GM18861 (cell line): ENCODE measurements around the gene USP5.
A peak's percentile ranks its signal among the peaks of the same experiment; 100 is the strongest.

ENCODE experiments used
- ATAC-seq: cut with Tn5 transposase; IDR thresholded peaks from one replicate; pipeline ENCODE4 v1.9.1; 2021; ENCODE audit not compliant: unreplicated experiment

USP5 gene

DNA sequence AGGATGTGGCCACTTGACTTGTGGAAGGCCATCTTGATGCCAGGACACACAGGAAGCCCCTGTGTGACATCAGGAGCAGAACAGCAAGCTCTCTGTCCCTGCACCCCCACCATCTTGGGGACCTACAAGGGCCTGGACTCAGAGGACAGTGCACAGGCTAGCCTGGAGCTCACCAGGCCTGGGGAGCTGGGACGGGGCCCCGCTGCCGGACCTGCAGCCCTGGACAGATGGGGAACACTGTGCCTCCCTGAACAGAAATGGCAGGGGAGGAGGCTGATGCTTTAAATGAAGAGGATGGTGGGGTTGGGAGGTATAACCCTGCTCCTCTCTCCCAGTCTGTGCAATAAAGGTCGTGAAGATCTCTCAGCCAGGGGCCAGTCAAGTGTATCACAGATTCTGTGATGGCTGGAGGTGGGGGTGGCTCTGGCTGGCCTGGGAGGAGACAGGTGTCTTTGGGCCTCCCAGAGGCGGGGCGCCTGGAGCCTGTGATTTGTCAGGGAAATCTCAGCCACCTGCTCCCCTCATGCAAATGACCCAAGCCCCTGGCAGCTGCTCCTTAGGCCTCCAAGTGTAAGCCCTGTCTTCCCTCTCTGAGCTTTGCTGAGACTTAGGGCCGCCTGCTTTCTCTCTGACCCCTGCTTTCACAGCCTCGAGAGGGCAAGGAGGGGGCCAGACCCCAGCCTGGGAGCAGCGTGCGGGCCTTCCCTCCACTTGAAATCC, 12.3 kb upstream of the USP5 start:
- ATAC-seq = no peak

DNA sequence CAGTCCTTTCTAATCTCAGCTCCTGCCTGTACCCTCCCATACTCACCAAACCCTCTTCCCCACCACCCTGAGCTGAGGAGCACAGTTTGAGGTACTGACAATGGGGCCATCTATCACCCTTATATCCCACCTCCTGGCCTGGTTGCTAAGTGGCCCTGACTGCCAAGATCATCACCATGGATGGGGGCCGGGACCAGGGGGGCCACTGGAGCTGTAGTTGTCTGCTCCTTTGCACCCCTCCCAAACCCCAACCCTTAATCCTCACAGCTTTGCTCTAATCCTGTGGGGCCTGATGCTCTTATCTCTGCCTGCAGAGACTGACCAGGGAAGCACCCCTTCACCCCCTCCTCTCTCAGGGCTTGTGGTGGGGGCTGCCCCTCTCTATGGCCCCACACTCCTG, 11.6 kb upstream of the USP5 start:
- ATAC-seq = no peak

DNA sequence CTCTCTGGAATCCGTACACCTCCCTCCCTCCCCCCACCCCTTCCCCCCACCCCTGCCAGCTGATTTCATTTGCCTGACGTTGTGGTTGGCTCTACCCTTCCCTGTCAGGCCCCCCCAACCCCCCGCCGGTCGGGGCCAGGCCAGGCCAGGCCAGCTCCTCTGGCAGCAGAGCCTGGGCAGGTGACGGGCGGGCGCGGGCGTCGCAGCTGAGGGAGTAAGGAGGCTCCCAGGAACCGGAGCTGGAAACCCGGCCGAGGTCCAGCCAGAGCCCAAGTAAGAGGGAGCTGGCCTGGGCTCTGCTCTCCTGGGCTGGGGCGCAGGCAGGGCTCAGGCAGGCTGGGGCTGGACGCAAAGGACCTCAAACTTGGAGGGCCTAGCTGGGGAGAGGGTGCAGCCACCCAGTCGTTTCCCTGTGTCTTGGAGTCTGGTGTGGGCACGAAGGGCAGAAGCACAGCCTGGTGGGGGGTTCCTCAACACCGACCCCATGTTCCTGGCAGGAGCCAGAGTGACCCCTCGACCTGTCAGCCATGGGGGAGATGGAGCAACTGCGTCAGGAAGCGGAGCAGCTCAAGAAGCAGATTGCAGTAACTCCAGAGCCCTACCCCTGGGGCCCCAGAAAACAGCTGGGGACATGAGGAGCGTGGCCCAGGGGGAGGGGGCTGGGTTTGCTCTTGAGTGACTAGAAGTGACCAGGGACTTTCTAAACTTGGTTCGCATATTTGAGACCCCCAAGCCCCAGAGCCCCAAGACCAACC, 11.0 kb upstream of the USP5 start, which contains the start of gene GNB3:
TSS of gene GNB3 (plus strand) at position 165 of the 755 bp plus-strand sequence. CDS start at position 528, 363 bp downstream.
- ATAC-seq = no peak

DNA sequence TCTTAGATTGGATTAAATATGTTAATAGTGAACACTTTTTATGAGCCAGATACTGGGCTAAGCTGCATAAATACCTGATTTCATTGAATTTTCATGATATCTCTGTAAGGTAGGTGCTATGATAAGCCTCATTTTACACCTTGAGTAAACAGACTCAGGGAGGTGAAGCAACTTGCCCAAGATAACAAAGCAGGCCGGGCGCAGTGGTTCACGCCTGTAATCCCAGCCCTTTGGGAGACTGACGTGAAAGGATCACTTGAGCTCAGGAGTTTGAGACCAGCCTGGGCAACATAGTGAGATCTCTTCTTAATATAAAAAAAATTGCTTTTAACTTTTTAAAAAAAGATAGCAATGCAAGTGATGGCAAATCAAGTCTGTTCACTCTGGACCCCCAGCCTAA, 9.9 kb upstream of the USP5 start:
- no peak for ATAC-seq

DNA sequence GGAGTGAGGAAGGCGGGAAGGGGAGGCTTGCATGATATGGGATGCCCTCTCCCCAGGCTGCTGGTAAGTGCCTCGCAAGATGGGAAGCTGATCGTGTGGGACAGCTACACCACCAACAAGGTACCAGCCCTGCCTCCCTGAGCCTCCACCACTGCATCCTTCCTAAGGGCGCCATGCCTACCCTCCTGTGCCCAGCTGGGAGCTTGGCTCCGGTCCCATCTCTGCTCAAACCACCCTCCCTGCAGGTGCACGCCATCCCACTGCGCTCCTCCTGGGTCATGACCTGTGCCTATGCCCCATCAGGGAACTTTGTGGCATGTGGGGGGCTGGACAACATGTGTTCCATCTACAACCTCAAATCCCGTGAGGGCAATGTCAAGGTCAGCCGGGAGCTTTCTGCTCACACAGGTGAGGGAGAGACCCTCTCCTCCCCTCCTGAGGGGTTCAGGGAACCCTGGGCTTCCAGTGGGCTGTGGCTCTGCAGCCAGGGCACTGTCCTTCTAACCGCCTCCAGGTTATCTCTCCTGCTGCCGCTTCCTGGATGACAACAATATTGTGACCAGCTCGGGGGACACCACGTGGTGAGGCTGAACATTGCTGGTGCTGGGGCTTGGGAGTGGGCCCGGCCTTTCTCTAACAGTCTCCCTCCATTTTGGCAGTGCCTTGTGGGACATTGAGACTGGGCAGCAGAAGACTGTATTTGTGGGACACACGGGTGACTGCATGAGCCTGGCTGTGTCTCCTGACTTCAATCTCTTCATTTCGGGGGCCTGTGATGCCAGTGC, 8.6 kb upstream of the USP5 start:
- ATAC-seq = no peak

DNA sequence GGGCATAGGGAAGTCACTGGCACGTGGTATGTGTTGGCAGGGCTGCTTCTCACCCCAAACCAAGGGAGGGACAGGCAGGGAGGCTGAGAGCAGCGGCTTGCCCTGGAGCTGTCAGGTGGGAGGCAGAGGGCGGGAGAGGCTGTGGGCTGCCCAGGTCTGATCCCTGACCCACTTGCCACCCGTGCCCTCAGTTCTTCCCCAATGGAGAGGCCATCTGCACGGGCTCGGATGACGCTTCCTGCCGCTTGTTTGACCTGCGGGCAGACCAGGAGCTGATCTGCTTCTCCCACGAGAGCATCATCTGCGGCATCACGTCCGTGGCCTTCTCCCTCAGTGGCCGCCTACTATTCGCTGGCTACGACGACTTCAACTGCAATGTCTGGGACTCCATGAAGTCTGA, 6.6 kb upstream of the USP5 start:
- ATAC-seq = no peak

DNA sequence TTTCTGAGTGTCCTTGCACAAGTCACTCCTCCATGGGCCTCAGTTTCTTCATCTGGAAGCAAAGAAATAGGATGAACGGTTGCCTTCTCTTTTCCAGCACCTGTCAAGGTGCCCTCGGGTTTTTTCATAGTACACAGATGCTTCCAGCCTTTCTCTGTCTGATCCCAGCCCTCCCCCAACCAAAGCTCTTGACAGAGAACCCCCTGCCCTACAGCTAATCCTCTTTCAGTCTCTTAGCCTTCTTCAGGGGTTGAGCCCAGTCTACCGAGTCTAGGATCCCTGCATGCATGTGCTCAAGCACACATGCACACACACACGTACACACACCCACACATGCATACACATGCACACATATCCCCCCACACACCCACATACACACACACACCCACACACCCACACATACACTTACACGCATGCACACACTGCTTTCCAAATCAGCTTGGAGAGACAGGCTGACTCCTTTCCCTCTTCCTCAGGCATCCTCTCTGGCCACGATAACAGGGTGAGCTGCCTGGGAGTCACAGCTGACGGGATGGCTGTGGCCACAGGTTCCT, 5.6 kb upstream of the USP5 start:
- ATAC-seq = no peak

DNA sequence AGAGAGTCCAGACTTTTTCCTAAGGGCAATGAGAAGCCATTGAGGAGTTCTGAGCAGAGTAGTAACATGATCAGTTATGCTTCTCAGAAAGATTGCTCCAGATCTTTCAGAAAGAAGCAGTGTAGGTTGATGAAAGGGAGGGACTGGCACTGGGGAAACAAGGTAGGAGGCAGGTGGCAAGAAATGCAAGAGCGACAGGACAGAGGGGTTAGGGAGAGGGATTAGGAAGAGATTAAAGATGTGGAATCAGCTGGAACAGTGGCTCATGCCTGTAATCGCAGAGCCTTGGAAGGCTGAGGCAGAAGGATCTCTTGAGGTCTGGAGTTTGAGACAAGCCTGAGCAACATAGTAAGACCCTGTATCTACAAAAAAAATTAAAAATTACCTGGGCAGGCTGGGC, 4.3 kb upstream of the USP5 start:
- ATAC-seq = no peak

DNA sequence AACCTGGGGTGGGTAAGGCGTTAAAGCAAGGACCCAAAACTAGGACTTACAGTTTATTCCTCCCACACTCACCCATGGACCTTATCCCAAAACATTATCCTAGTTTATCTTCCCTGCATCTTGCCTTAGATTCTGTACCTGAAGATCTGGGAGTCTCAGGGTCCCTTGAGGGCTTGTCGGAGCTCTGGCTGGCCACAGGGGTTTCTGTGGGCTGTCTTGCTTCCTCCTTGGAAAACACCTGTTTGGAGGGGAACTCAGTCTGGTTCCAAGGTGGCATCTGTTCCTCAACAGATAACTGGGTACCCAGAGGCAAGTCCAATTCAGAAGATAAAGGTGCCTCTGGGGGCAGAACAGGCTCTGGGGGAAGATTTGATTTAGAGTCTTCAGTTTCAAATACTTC, 2.5 kb upstream of the USP5 start:
- no peak for ATAC-seq

DNA sequence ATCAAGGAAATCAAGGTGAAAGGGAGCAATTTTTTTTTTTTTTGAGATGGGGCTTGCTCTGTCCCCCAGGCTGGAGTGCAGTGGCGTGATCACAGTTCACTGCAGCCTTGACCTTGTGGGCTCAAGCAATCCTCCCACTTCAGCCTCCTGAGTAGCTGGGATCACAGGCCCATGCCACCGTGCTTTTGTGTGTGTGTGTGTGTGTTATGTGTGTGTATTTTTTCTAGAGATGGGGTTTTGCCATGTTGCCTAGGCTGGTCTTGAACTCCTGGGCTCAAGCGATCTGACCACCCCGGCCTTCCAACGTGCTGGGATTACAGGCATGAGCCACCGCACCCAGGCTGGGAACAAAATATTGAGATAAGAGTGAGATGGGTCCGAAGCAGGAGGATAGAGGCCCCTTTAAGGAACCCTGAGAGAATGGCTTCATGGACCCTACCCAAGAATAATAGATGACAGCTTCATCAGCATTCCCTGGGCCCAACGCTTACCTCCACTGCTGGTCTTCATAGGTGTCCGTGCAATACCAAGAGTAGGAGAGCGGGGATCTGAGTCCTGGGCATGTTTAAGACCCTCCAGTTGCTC, 1.9 kb upstream of the USP5 start:
- ATAC-seq = no peak

DNA sequence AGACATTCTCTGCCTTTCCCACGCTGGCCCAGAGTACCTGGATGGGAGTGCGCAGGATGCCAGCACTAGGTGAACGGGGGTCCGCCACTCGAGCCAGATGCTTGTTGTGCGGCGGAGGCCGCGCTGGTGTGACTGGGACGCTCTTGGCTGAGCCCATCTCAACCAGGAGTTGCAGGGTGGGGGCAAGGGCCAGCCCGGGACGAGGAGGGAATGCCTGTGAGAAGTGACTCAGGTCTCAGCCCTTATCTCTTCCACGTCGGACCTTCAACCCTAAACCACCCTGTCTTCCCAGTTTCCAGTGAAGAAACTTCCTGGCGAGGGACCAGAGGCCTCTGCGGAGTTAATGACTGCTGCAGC, 1.2 kb upstream of the USP5 start:
- ATAC-seq = no peak

DNA sequence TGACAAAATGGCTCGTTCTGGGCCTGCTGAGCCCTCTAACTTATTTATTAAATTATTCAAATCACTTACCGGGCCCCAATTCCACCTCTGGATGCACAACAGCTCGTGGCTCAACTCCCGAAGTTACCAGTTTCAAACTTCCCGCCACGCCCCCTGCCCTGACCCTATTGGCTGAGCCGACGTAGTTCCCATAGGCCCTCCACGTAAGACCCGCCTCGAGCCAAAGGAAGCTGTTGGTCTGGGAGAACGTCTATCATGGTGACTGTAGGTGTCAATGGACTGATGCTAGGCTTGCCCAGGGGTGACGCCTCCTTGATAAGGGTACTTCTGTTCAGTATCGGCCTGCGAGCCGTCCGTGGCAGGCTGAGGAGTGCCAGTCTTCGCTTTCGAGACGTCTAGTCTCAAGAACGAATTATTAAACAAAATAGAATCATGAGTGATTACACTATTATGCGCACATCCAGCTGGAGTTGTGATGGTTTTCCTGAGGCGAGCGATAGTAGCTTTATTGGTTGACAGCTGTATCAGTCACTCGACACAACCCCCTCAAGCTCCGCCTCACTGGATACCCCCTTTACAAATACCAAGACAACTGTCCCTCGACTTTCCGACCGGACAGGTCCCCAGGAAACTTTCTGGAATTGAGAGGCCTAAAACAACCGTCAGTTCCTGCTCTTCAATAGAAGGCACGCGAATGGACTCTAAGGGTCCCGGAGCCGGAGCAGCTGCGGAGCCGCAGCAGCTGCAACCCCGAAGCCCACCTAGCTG, 613 bp upstream of the USP5 start, which contains the start of gene CDCA3:
TSS of gene CDCA3 (minus strand) at position 134 of the 768 bp plus-strand sequence. CDS start 334 bp downstream, outside the sequence.
- peak; percentile 56 for ATAC-seq

DNA sequence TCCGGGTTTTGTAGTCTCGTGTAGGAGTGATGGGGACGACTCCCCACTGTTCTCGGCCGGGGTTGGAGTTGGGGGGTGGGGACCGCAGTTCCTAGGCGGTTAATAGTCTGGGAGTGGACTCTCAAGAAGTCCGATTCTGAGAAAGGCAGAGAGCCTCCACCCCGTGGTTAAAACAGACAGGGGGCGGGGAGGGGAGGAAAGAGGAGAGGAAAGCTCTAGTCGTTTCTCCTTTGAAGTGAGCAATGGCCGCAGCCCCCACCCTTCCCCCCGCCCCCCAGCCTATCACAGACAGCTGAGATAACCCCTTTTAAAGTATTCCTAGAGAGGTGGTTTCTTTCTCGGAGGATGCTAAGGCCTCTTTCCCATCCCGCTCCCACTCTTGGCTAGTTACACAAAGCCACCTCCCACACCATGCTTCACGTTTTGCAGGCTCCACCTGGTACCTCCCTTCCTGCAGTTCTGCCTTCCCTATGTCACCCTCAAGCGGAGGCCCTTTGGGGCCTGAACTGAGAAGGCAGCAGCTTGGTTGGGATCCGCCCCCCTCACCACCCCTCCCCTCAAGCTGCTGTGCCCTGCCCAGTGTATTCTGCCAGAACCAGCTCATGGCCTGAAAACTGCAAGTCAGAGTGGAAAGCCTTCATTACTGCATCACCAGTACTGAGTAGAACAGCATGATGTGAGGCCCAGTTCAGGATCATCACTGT, 853 bp downstream of the USP5 start:
- ATAC-seq = no peak

DNA sequence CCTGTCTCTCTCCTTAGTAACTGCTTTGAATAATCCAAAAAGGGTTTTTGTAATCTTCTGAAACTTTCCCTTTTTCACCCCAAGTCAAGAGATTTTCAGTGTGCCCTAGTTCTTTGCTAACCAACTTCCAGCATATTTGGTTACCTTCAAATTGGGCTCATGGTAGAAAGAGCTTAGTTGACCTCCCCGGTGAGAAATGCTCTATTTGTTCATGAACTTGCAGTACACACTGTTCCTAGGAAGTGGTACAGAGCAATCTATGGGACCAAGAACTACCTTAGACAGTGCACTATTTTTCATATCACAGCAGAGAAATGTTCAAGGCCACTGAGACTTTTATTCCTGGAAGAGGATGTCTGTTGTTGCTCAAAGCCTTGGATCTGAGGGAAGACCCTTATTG, 1.7 kb downstream of the USP5 start:
- no peak for ATAC-seq

DNA sequence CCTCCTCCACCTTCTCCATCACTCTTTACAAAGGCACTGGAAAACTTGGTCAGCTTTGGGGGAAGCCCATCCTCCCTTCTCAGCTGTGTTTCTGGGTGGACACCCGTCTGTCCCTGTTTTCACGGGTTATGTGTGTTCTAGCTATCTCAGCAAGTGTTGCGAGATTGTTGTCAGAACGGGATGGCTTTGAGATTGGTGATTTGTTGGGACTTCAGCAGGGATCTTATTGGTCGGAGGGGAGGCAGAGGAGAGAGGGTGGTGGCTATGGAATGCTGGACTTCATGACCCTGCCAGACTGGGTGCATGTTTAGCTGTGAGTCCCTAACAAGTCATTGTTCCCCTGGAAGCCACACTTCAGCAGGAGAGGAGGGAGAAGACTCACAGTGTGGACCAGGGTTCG, 2.1 kb downstream of the USP5 start:
- no peak for ATAC-seq

DNA sequence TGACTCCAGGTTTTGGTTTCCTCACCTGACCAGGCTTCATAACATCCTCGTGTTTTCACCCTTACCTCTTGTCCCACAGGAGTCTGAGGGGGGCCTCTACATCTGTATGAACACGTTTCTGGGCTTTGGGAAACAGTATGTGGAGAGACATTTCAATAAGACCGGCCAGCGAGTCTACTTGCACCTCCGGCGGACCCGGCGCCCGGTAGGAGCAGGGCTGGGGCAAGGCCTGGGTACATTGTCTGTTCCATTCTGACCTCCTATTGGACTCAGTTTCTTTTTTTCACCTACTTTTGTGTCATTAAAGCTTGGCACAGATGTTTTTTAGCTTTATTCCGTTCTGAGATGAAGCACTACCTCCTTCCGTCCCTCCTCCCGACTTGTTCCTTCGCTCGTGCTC, 3.4 kb downstream of the USP5 start:
- no peak for ATAC-seq

DNA sequence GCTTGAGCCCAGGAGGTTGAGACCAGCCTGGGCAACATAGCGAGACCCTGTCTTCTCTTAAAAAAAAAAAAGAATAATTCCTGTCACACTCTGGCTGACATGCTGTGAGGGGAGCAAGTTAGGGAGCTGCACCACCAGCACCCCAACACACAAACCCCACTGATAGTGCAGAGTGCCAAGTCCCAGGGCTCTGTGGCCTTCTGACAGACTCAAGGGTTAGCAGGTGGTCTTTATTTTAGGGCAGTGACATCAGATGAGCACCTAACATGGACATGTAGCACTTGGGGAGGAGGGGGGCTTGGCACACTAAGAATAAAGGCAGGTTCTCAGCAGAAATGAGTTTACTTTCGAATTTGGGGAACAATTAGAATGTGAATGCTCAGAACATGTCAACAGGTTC, 6.8 kb downstream of the USP5 start:
- no peak for ATAC-seq

DNA sequence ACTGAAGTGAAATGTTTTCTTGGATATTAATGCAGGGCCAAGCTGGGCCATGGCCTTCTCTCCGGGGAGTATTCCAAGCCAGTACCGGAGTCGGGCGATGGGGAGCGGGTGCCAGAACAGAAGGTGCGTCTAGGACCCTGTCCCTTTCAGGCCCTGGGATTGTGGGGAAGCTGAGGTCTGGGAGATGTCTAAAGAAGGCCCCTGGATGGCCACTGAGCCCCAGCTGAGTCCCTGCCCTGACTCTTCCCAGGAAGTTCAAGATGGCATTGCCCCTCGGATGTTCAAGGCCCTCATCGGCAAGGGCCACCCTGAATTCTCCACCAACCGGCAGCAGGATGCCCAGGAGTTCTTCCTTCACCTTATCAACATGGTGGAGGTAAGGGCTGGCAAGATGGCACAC, 8.2 kb downstream of the USP5 start:
- ATAC-seq = no peak

DNA sequence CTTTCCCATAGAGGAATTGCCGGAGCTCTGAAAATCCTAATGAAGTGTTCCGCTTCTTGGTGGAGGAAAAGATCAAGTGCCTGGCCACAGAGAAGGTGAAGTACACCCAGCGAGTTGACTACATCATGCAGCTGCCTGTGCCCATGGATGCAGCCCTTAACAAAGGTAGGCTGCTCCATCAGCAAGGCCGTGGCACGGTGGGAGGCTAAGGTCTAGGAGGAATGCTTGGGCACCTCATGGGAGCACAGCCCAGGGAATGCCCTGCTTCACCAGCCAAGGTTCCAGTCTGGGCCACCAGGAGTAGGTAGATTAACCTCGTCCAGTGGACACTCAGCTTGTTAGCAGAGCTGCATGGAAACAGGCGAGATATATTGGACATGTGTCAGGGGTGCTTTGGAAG, 9.0 kb downstream of the USP5 start:
- no peak for ATAC-seq

DNA sequence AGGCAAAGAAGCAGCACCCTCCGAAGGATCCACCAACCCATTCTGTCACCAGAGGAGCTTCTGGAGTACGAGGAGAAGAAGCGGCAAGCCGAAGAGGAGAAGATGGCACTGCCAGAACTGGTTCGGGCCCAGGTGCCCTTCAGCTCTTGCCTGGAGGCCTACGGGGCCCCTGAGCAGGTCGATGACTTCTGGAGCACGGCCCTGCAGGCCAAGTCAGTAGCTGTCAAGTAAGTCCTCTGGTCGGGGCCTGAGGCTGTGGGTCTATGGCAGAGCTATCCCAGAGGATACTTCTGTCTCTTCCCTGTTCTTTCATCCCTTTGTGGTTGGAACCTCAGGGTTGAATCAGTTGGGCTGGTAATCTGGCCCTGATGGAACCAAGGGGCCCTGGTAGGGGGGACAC, 9.4 kb downstream of the USP5 start:
- no peak for ATAC-seq
